Peyer's patch (tissue), 4 donors: ENCODE measurements around the gene ALDH7A1. TPM values are rescaled to one million over a fixed set of nuclear protein-coding genes. Genes with fewer than 3 reads are reported as not detected.

Experiments used
- DNase-seq, 3 donors: peaks; one replicate each; pipeline ENCODE4 v3.0.0-alpha.2; 2017 to 2019
- H3K27ac ChIP-seq, 4 donors: fragments of 200-600 bp; sonication (generic); one replicate each; pipeline ENCODE4 v1.5.1; 2016 to 2019
- H3K27me3 ChIP-seq, 2 donors: fragments of 200-600 bp; sonication (generic); one replicate each; pipeline ENCODE4 v1.5.1; 2019
- H3K36me3 ChIP-seq, 3 donors: fragments of 200-600 bp; sonication (generic); one replicate each; pipeline ENCODE4 v1.5.1; 2016 to 2019
- H3K4me1 ChIP-seq, 4 donors: fragments of 200-600 bp; sonication (generic); one replicate each; pipeline ENCODE4 v1.5.1; 2016 to 2019
- H3K4me3 ChIP-seq, 4 donors: fragments of 200-600 bp; sonication (generic); 1 replicate in 3 of 4; 2 replicates in 1 of 4; pipeline ENCODE4 v1.5.1; 2016 to 2019; ENCODE audit warnings: mild to moderate bottlenecking in 1 of 4
- H3K9me3 ChIP-seq, 4 donors: fragments of 200-600 bp; sonication (generic); one replicate each; pipeline ENCODE4 v1.5.1; 2016 to 2019; ENCODE audit warnings: mild to moderate bottlenecking in 1 of 4
- POLR2A ChIP-seq, 2 donors: fragments of 450-650 bp; IDR thresholded peaks; one replicate each; pipeline ENCODE4 v1.5.1; 2017; ENCODE audit warnings: antibody characterized with exemption in 2 of 2, mild to moderate bottlenecking in 2 of 2, moderate library complexity in 2 of 2
- total RNA-seq, 4 donors: library from RNA; depleted of rRNA; stranded (reverse); fragments of >200 nt; gene quantifications; one replicate each; pipeline ENCODE4 v1.1.0, GENCODE V29; 2016
- TF ChIP-seq, protein P1 (sequence below), 6 experiments: fragments of 450-650 bp in 4 of 6; fragments of 200-600 bp in 2 of 6; sonication (generic) in 1 of 6; IDR thresholded peaks; one replicate each; pipeline ENCODE4 v1.5.1; 2017 to 2019; ENCODE audit warnings: antibody characterized with exemption in 6 of 6, mild to moderate bottlenecking in 3 of 6, moderate library complexity in 1 of 6

The ALDH7A1 gene
- total RNA-seq, 4 donors from 2014 or later, result 19.4 to 25.7 (median 22.0) TPM

- H3K27ac ChIP-seq, result no peak overlapping the region
- TF ChIP-seq, protein P1, sequence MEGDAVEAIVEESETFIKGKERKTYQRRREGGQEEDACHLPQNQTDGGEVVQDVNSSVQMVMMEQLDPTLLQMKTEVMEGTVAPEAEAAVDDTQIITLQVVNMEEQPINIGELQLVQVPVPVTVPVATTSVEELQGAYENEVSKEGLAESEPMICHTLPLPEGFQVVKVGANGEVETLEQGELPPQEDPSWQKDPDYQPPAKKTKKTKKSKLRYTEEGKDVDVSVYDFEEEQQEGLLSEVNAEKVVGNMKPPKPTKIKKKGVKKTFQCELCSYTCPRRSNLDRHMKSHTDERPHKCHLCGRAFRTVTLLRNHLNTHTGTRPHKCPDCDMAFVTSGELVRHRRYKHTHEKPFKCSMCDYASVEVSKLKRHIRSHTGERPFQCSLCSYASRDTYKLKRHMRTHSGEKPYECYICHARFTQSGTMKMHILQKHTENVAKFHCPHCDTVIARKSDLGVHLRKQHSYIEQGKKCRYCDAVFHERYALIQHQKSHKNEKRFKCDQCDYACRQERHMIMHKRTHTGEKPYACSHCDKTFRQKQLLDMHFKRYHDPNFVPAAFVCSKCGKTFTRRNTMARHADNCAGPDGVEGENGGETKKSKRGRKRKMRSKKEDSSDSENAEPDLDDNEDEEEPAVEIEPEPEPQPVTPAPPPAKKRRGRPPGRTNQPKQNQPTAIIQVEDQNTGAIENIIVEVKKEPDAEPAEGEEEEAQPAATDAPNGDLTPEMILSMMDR (IDR thresholded peaks at IDR 0.05), result peak in 4 of 6 experiments; percentile 29 to 42 (median 34)
- no peak for TF ChIP-seq POLR2A (IDR thresholded peaks at IDR 0.05)
Observed at GRCh38 chr5:126544087-126544740, 50.8 kb downstream of the ALDH7A1 start.

GRCh38 chr5:126543660-126544059 is 51.4 kb downstream of the ALDH7A1 start:
- DNase-seq, result peak in 1 of 3 donors; percentile 67
- H3K9me3 ChIP-seq, result no peaks in the 10 kb centered on the region
- TF ChIP-seq, protein P1 (IDR thresholded peaks at IDR 0.05), result no peak
- TF ChIP-seq POLR2A (IDR thresholded peaks at IDR 0.05), result no peak
- H3K4me1 ChIP-seq, result no peaks in the 10 kb centered on the region
- H3K27ac ChIP-seq, result no peak overlapping the region
- H3K4me3 ChIP-seq, result no peak overlapping the region
- H3K27me3 ChIP-seq, result no peaks in the 10 kb centered on the region
- peaks cover 0 to 10% (median 0%) of the 10 kb centered on the region in 3 donors for H3K36me3 ChIP-seq

More at GRCh38 chr5:126544087-126544740, 50.8 kb downstream of the ALDH7A1 start:
- DNase-seq, result peak in 1 of 3 donors; percentile 52
- H3K27me3 ChIP-seq, result no peaks in the 10 kb centered on the region
- no peak overlapping the region for H3K4me3 ChIP-seq
- H3K36me3 ChIP-seq, result peaks cover 0 to 10% (median 0%) of the 10 kb centered on the region in 3 donors
- no peaks in the 10 kb centered on the region for H3K4me1 ChIP-seq
- no peaks in the 10 kb centered on the region for H3K9me3 ChIP-seq

GRCh38 chr5:126543009-126543408 is 52.0 kb downstream of the ALDH7A1 start:
- Histone ChIP-seq H3K36me3 (peaks cover 0 to 10% (median 0%) of the 10 kb centered on the region in 3 donors), H3K4me3 (no peak overlapping the region), H3K9me3 (no peaks in the 10 kb centered on the region), H3K27me3 (no peaks in the 10 kb centered on the region), H3K27ac (no peak overlapping the region), H3K4me1 (no peaks in the 10 kb centered on the region)
- DNase-seq, result no peak
- no peak for TF ChIP-seq POLR2A (IDR thresholded peaks at IDR 0.05)
- TF ChIP-seq, protein P1 (IDR thresholded peaks at IDR 0.05), result no peak

- TF ChIP-seq, protein P1 (IDR thresholded peaks at IDR 0.05), result no peak
- no peak overlapping the region for H3K4me3 ChIP-seq
- no peak for DNase-seq
- H3K27me3 ChIP-seq, result no peaks in the 10 kb centered on the region
- H3K4me1 ChIP-seq, result no peaks in the 10 kb centered on the region
- peaks cover 0 to 10% (median 0%) of the 10 kb centered on the region in 3 donors for H3K36me3 ChIP-seq
- no peaks in the 10 kb centered on the region for H3K9me3 ChIP-seq
- no peak overlapping the region for H3K27ac ChIP-seq
Observed at GRCh38 chr5:126542441-126542840, 52.6 kb downstream of the ALDH7A1 start.

GRCh38 chr5:126540631-126541030 is 54.4 kb downstream of the ALDH7A1 start:
- DNase-seq, result no peak
- TF ChIP-seq, protein P1 (IDR thresholded peaks at IDR 0.05), result no peak
- TF ChIP-seq POLR2A (IDR thresholded peaks at IDR 0.05), result no peak
- no peak overlapping the region for H3K4me3 ChIP-seq
- no peaks in the 10 kb centered on the region for H3K4me1 ChIP-seq
- no peaks in the 10 kb centered on the region for H3K27me3 ChIP-seq
- no peaks in the 10 kb centered on the region for H3K36me3 ChIP-seq
- H3K27ac ChIP-seq, result no peak overlapping the region
- no peaks in the 10 kb centered on the region for H3K9me3 ChIP-seq
